Fibroblast of mammary gland (primary cell): ENCODE results near the gene FCHSD2.

Experiments
- DNase-seq: peaks from one replicate; pipeline ENCODE4 v3.0.0-alpha.2; 2010; ENCODE audit warnings: low read depth
- H3K4me3 ChIP-seq: 2 replicates; pipeline ENCODE4 v1.5.1; 2011; ENCODE audit warnings: low read depth, mild to moderate bottlenecking, low read length, moderate library complexity; ENCODE audit not compliant: control insufficient read depth
- TF ChIP-seq, protein P1 (sequence below): conservative IDR thresholded peaks from 2 replicates; pipeline ENCODE4 v1.5.1; 2011; ENCODE audit warnings: low read depth, low read length, inconsistent platforms; ENCODE audit not compliant: control insufficient read depth, insufficient read depth

FCHSD2 gene

DNA sequence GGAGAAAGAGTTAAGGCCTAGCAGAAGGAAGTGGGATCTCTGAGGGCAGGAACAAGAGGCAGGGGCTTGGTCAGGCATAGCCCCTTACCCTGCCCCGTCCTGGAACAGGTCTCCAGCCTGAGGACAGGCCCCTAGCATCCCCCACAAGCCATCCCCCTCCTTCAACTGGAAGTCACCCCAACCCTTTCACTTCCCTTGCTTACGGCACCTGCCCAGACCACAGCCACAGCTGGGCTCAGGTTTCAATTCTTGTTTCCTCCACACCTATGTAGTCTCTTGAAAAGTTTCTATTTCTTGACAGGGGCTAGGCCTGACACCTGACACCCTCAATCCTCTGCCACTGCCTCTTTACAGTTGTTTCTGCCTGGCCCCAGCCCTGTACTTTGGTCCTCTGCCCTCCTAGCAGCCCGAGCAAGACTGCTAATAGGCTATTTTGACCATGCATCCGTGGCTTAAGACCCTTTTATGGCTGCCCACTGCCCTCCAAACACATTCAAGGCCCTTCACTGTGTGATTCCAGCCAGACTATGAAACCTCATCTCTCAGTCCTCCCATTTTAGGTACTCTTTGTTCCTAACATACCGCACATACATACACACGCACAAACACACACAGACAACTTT is 10.9 kb upstream of the FCHSD2 start:
- DNase-seq, result no peak
- no peak overlapping the region for H3K4me3 ChIP-seq
- TF ChIP-seq, protein P1, sequence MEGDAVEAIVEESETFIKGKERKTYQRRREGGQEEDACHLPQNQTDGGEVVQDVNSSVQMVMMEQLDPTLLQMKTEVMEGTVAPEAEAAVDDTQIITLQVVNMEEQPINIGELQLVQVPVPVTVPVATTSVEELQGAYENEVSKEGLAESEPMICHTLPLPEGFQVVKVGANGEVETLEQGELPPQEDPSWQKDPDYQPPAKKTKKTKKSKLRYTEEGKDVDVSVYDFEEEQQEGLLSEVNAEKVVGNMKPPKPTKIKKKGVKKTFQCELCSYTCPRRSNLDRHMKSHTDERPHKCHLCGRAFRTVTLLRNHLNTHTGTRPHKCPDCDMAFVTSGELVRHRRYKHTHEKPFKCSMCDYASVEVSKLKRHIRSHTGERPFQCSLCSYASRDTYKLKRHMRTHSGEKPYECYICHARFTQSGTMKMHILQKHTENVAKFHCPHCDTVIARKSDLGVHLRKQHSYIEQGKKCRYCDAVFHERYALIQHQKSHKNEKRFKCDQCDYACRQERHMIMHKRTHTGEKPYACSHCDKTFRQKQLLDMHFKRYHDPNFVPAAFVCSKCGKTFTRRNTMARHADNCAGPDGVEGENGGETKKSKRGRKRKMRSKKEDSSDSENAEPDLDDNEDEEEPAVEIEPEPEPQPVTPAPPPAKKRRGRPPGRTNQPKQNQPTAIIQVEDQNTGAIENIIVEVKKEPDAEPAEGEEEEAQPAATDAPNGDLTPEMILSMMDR, result no peak

DNA sequence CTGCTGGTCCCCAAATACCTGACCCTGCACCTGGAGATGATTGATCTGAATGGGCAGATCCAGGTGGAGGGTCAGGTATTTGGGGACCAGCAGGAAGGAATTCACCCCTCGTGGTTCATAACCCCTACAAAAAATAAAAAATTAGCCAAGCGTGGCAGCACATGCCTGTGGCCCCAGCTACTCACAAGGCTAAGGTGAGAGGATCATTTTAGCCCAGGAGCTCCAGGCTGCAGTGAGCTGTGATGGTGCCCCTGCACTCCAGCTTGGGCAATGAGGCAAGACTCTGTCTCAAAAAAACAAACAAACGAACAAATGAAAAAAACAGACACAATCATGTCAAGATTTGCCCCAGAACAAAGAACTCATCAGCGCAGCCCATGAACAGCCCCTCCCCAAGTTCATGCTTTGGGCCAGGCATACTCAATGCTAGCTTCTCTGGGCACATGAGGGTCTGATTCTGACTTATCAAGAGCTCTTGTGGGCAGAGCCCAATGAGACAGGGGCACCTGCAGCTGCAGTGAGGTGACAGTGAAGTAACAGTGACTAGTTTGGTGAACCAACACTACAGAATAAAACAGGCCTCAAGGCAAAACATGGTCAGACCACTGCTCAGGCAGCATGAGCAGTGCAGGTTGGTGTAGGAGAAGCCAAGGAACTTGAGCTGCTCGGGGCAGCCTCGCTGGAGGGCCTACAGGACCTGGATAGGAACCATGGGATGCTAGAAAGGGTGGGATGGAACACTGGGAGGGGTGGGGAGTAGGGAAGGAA is 10.2 kb upstream of the FCHSD2 start:
- no peak overlapping the region for H3K4me3 ChIP-seq
- no peak for DNase-seq
- TF ChIP-seq, protein P1, result no peak

DNA sequence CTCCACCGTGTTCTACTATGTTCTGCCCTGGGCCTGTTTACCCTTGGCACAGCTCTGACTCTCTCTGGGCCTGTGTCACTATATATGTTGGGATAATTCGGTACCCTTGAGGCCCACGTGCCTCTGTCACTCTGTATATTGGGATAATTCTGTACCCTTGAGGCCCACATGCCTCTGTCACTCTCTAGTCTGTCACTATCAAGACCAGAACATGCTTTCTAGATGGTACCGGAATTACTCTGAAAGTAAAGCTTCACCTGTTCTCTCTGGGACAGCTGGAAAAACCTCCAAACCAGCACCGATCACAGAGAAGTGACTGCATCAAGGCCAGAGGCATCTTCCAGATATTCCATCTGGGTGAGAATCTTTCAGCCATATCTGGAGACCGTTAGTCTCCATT is 9.3 kb upstream of the FCHSD2 start:
- H3K4me3 ChIP-seq, result no peak overlapping the region
- TF ChIP-seq, protein P1, result no peak
- no peak for DNase-seq

DNA sequence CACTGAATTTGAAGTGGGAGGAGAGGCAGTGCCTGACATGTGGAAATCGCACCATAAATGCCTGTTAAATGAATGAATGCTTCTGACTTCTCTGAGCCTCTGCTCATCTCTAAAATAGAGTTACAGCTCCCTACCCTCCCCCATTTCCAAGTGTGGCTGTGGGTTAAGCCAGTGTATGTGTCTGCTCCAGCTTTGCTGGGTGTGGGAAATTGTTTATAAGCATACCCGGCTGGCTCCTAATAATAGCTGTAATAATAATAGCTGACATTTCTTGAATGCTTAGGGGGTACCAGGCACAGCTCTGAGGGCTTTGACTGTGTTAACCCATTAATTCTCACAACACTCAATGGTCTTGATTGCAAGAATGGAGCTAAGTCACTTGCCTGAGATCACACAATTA is 7.0 kb upstream of the FCHSD2 start:
- no peak overlapping the region for H3K4me3 ChIP-seq
- TF ChIP-seq, protein P1, result no peak
- DNase-seq, result no peak

DNA sequence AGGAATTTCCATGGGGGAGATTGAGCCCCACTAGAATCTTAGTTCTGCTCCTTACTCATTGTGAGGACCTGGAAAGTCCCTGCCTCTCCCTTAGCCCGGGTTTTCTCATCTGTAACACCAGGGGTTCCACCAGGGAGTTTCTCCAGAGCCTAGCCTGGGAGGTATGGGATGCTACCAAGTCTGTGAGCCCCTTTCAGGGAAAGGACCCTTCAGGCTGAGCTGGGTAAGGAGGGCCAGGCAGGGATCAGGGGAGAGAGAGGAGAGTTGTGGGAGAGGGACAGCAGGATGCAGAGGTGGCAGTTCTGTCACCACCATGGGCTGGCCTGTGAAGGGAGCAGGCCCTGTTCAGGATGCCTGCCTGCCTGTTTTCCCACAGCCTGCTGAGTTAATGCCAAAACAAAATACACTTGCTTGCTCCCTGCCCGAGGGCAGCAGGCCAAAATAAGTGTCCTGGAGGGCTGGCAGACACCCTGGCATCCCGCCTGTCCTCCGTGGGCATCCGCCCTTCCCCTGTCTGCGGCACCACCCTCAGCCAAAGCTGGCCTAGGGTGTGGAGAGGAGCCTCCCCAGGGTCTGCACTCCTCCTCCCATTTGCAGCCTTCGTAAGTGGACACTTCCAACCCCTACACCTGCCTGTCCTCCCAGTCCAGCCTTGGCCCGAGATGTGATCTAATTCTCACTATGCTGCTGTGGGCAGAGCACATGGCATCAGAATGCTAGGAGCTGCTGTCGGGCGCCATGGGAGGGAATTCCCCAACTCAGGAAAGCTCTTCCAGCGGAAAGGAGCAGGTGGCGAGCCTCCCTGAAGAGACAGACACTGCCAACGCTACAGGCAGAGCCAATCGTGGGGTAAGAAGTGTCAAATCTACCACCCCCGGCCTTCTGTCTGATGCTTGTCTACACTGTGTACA is 5.9 kb upstream of the FCHSD2 start:
- no peak for DNase-seq
- H3K4me3 ChIP-seq, result no peak overlapping the region
- TF ChIP-seq, protein P1, result no peak

DNA sequence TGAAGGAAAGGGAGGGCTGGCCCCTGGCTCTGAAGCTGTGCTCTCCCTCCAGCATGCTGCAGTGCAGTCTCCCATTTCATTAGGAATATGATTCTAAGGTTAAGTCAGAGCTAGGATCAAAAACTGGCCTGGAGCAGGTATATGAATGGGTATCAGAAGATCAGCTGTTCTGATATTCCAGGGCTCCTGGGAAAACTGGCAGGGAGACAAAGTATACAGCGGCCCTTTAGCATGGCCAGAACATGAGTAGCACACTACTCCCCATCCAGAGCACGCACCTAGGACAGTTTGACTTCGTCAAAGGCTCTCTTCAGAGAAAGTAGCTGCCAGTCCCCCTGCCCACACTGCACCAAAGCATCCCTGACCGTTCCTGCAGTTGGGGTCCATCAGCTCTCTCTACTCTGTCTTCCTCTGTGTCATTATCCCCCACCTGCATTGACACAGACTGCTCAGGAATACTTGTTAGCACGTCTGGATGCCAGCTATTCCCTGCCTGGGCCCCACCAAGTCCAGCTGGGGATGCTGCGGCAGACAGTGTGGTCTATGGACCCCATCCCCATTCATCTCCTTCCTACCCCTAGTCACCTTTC is 4.0 kb upstream of the FCHSD2 start:
- H3K4me3 ChIP-seq, result no peak overlapping the region
- DNase-seq, result no peak
- TF ChIP-seq, protein P1, result no peak
